ENCODE data around the gene TIMM50. TPM values are rescaled to one million over a fixed set of nuclear protein-coding genes. Genes with fewer than 3 reads are reported as not detected.

TIMM50 gene
- total and polyA plus RNA-seq, 2 of the 13 experiments (the other 11 are each of a cell fraction or from before 2014, with no cell fraction given): 91.1 to 92.5 TPM

- no peak for TF ChIP-seq ZNF644 (CRISPR knock-in tag; IDR thresholded peaks at IDR 0.05; ENCODE audit: low read depth)
- TF ChIP-seq ZNF33B (CRISPR knock-in tag; IDR thresholded peaks at IDR 0.05): peak; percentile 90; the same call in 1 of the 2 replicates
- peak; percentile 58; the same call in 1 of the 2 replicates for TF ChIP-seq GZF1 (CRISPR knock-in tag; IDR thresholded peaks at IDR 0.05)
- TF ChIP-seq FLYWCH1 (CRISPR knock-in tag; IDR thresholded peaks at IDR 0.05): peak; percentile 98
- peak; percentile 98; the same call in 1 of the 2 replicates for TF ChIP-seq PAX8 (CRISPR knock-in tag; IDR thresholded peaks at IDR 0.05; ENCODE audit: borderline replicate concordance)
- 0 out of 2 replicates have a peak, but pooled peaks have one; percentile 51 for TF ChIP-seq RORA (CRISPR knock-in tag; IDR thresholded peaks at IDR 0.05)
- TF ChIP-seq MTF1 (CRISPR knock-in tag; IDR thresholded peaks at IDR 0.05): peak; percentile 93
- TF ChIP-seq GABPB1 (CRISPR knock-in tag; IDR thresholded peaks at IDR 0.05): peak; percentile 71; the same call in 1 of the 2 replicates
- TF ChIP-seq, protein P1, sequence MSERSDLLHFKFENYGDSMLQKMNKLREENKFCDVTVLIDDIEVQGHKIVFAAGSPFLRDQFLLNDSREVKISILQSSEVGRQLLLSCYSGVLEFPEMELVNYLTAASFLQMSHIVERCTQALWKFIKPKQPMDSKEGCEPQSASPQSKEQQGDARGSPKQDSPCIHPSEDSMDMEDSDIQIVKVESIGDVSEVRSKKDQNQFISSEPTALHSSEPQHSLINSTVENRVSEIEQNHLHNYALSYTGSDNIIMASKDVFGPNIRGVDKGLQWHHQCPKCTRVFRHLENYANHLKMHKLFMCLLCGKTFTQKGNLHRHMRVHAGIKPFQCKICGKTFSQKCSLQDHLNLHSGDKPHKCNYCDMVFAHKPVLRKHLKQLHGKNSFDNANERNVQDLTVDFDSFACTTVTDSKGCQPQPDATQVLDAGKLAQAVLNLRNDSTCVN (CRISPR knock-in tag; IDR thresholded peaks at IDR 0.05; ENCODE audit: borderline replicate concordance): peak; percentile 70; the same call in 1 of the 2 replicates
- TF ChIP-seq, protein P2, sequence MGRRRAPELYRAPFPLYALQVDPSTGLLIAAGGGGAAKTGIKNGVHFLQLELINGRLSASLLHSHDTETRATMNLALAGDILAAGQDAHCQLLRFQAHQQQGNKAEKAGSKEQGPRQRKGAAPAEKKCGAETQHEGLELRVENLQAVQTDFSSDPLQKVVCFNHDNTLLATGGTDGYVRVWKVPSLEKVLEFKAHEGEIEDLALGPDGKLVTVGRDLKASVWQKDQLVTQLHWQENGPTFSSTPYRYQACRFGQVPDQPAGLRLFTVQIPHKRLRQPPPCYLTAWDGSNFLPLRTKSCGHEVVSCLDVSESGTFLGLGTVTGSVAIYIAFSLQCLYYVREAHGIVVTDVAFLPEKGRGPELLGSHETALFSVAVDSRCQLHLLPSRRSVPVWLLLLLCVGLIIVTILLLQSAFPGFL (CRISPR knock-in tag; IDR thresholded peaks at IDR 0.05): peak; percentile 93; the same call in 1 of the 2 replicates
- TF ChIP-seq, protein P3, sequence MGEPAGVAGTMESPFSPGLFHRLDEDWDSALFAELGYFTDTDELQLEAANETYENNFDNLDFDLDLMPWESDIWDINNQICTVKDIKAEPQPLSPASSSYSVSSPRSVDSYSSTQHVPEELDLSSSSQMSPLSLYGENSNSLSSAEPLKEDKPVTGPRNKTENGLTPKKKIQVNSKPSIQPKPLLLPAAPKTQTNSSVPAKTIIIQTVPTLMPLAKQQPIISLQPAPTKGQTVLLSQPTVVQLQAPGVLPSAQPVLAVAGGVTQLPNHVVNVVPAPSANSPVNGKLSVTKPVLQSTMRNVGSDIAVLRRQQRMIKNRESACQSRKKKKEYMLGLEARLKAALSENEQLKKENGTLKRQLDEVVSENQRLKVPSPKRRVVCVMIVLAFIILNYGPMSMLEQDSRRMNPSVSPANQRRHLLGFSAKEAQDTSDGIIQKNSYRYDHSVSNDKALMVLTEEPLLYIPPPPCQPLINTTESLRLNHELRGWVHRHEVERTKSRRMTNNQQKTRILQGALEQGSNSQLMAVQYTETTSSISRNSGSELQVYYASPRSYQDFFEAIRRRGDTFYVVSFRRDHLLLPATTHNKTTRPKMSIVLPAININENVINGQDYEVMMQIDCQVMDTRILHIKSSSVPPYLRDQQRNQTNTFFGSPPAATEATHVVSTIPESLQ (CRISPR knock-in tag; conservative IDR thresholded peaks at IDR 0.05): 0 out of 2 replicates have a peak, but pooled peaks have one; percentile 52
- TF ChIP-seq MAZ (IDR thresholded peaks at IDR 0.05; ENCODE audit: borderline replicate concordance, low read depth, low read length): no peak
- peak; percentile 88; the same call in 1 of the 2 replicates for TF ChIP-seq MAZ (CRISPR knock-in tag; IDR thresholded peaks at IDR 0.05; ENCODE audit: low read depth)
- TF ChIP-seq ZNF616 (CRISPR knock-in tag; IDR thresholded peaks at IDR 0.05; ENCODE audit: low read depth): peak; percentile 99
- TF ChIP-seq MIER2 (CRISPR knock-in tag; IDR thresholded peaks at IDR 0.05): no peak
- TF ChIP-seq NFYC (CRISPR knock-in tag; IDR thresholded peaks at IDR 0.05): peak; percentile 53
- TF ChIP-seq, protein P4, sequence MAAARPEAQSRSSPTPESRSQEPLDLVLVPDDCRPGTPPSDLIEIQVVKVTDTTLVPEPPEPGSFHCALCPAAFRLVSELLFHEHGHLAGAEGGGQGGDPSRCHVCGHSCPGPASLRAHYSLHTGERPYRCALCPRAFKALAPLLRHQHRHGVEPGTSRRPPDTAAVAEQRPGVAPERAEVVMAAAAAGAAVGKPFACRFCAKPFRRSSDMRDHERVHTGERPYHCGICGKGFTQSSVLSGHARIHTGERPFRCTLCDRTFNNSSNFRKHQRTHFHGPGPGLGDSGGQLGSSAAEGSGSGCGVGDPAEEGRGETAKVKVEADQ (CRISPR knock-in tag; IDR thresholded peaks at IDR 0.05; ENCODE audit: borderline replicate concordance): peak; percentile 98
- TF ChIP-seq ZNF7 (CRISPR knock-in tag; IDR thresholded peaks at IDR 0.05): peak; percentile 50
- TF ChIP-seq SP140L (CRISPR knock-in tag; IDR thresholded peaks at IDR 0.05; ENCODE audit: borderline replicate concordance): peak; percentile 74; the same call in 1 of the 2 replicates
- TF ChIP-seq ZFP36L2 (CRISPR knock-in tag; IDR thresholded peaks at IDR 0.05): no peak
- TF ChIP-seq LRRFIP1 (CRISPR knock-in tag; conservative IDR thresholded peaks at IDR 0.05): no peak; the same call in 1 of the 2 replicates
- TF ChIP-seq ZSCAN25 (CRISPR knock-in tag; IDR thresholded peaks at IDR 0.05): peak; percentile 84
These were observed 22.2 kb downstream of the TIMM50 start (continued) for GRCh38 chr19:39502640-39503417.

Measured in HepG2 (cell line).